Loucy (cell line): ENCODE results near the gene CLDN22.
"Not testable (repeated sequence)": the region's sequence is repeated elsewhere in the genome, so short reads cannot be mapped to it uniquely, and the experiment has no call there.

ENCODE experiments used
- H2AFZ ChIP-seq: fragments of 200-600 bp; sonication (generic); 2 replicates; pipeline ENCODE4 v1.6.0; 2016; ENCODE audit warnings: antibody characterized with exemption, mild to moderate bottlenecking, low read length, moderate library complexity
- H3F3A ChIP-seq: fragments of 200-600 bp; 2 replicates; pipeline ENCODE4 v1.6.0; 2016; ENCODE audit warnings: antibody characterized with exemption, low read depth, mild to moderate bottlenecking
- H3K27me3 ChIP-seq: fragments of 200-600 bp; sonication (generic); 2 replicates; pipeline ENCODE4 v1.6.1; 2014; ENCODE audit warnings: low read length, mild to moderate bottlenecking; ENCODE audit not compliant: insufficient read depth, poor library complexity, severe bottlenecking
- H3K36me3 ChIP-seq: fragments of 200-600 bp; sonication (generic); 2 replicates; pipeline ENCODE4 v1.6.1; 2016; ENCODE audit warnings: low read length; ENCODE audit not compliant: insufficient read depth
- H3K4me1 ChIP-seq: fragments of 200-600 bp; sonication (generic); 2 replicates; pipeline ENCODE4 v1.5.1; 2014; ENCODE audit warnings: low read length, mild to moderate bottlenecking; ENCODE audit not compliant: insufficient read depth, poor library complexity, severe bottlenecking
- H3K4me2 ChIP-seq: fragments of 200-600 bp; sonication (generic); 2 replicates; pipeline ENCODE4 v1.6.0; 2014; ENCODE audit warnings: antibody characterized with exemption, low read length, low read depth, mild to moderate bottlenecking; ENCODE audit not compliant: poor library complexity, severe bottlenecking
- H3K4me3 ChIP-seq: fragments of 200-600 bp; sonication (generic); 2 replicates; pipeline ENCODE4 v1.5.1; 2014; ENCODE audit warnings: low read length, mild to moderate bottlenecking, mixed read lengths; ENCODE audit not compliant: poor library complexity, severe bottlenecking
- H3K79me2 ChIP-seq: fragments of 200-600 bp; sonication (generic); 2 replicates; pipeline ENCODE4 v1.6.1; 2014; ENCODE audit warnings: low read length; ENCODE audit not compliant: insufficient read depth
- H3K9ac ChIP-seq: fragments of 200-600 bp; sonication (generic); 2 replicates; pipeline ENCODE4 v1.6.0; 2014; ENCODE audit warnings: mild to moderate bottlenecking, low read depth, low read length, moderate library complexity; ENCODE audit not compliant: poor library complexity, severe bottlenecking
- H3K9me2 ChIP-seq: fragments of 200-600 bp; sonication (generic); replicated peaks from 2 replicates; pipeline ENCODE4 v1.6.1; 2016; ENCODE audit warnings: low read depth, low read length, mixed read lengths
- H3K9me3 ChIP-seq: fragments of 200-600 bp; sonication (generic); 2 replicates; pipeline ENCODE4 v1.6.1; 2014; ENCODE audit warnings: mild to moderate bottlenecking, antibody characterized with exemption, low read length, low read depth; ENCODE audit not compliant: insufficient read depth
- H4K20me1 ChIP-seq: fragments of 200-600 bp; sonication (generic); 2 replicates; pipeline ENCODE4 v1.6.0; 2014; ENCODE audit warnings: antibody characterized with exemption, low read length, mild to moderate bottlenecking; ENCODE audit not compliant: insufficient read depth, poor library complexity, severe bottlenecking
- EZH2phosphoT487 ChIP-seq: fragments of 200-600 bp; IDR thresholded peaks from 2 replicates; pipeline ENCODE4 v1.6.1; 2018; ENCODE audit warnings: antibody characterized with exemption, mild to moderate bottlenecking, moderate library complexity, borderline replicate concordance
- TF ChIP-seq, protein P1 (sequence below): fragments of 200-600 bp; sonication (generic); conservative IDR thresholded peaks from 2 replicates; pipeline ENCODE4 v1.5.1; 2014; ENCODE audit warnings: mild to moderate bottlenecking, antibody characterized with exemption, low read length

The CLDN22 gene

DNA sequence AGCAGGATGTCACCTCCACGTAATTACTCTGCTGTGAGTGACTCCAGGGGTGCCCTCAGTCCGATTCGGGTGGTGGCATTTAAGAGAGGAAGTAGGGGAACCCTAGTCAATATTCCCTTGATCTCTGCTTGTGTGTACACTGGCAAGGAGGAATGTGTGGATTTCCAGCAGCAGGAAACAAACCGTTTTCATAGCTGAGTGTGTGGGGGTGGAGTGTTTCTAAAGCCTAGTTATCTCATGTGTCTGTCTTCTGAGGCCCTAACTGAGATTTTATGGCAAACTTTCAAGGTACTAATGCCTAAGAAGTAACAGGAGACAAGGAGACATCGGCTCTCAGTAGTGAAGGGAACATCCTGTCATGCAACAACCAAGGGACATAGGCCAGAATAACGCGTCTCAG is 8.8 kb upstream of the CLDN22 start:
- H3K9me3 ChIP-seq: no peaks in the 10 kb centered on the region
- TF ChIP-seq, protein P1, sequence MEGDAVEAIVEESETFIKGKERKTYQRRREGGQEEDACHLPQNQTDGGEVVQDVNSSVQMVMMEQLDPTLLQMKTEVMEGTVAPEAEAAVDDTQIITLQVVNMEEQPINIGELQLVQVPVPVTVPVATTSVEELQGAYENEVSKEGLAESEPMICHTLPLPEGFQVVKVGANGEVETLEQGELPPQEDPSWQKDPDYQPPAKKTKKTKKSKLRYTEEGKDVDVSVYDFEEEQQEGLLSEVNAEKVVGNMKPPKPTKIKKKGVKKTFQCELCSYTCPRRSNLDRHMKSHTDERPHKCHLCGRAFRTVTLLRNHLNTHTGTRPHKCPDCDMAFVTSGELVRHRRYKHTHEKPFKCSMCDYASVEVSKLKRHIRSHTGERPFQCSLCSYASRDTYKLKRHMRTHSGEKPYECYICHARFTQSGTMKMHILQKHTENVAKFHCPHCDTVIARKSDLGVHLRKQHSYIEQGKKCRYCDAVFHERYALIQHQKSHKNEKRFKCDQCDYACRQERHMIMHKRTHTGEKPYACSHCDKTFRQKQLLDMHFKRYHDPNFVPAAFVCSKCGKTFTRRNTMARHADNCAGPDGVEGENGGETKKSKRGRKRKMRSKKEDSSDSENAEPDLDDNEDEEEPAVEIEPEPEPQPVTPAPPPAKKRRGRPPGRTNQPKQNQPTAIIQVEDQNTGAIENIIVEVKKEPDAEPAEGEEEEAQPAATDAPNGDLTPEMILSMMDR: no peak
- TF ChIP-seq EZH2phosphoT487: no peak
- no peaks in the 10 kb centered on the region for H3K27me3 ChIP-seq

DNA sequence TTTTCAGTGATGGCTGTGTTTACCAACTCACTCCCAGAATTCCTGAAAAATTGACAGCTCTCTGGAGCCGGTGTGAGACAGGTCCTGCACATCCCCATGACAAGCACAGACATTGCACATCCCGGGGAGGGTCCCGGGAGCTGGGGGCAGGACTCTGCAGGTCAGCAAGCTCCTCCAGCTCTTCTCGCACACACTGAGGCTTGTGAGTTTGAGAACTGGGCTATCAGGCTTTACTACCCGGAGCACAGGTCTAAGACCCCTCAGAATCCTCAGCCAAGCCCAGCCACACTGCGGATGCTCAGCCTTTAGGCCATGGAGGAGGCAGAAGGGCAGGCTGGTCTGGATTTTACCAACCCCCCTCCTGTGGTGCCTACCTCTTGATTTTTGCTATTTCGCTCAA is 7.8 kb upstream of the CLDN22 start:
- no peaks in the 10 kb centered on the region for H3K4me1 ChIP-seq
- no peaks in the 10 kb centered on the region for H3K27me3 ChIP-seq
- no peaks in the 10 kb centered on the region for H3K79me2 ChIP-seq
- TF ChIP-seq EZH2phosphoT487: no peak
- TF ChIP-seq, protein P1: no peak
- no peaks in the 10 kb centered on the region for H3F3A ChIP-seq
- no peak overlapping the region for H3K4me2 ChIP-seq
- H3K9me3 ChIP-seq: no peaks in the 10 kb centered on the region
- H3K9me2 ChIP-seq: no peaks in the 10 kb centered on the region
- no peaks in the 10 kb centered on the region for H3K36me3 ChIP-seq
- no peak overlapping the region for H3K9ac ChIP-seq
- no peak overlapping the region for H3K4me3 ChIP-seq
- no peak overlapping the region for H2AFZ ChIP-seq
- no peaks in the 10 kb centered on the region for H4K20me1 ChIP-seq

More for the DNA sequence above, 8.8 kb upstream of the CLDN22 start:
- Histone ChIP-seq H4K20me1 (no peaks in the 10 kb centered on the region), H3K9ac (no peak overlapping the region), H3K4me1 (no peaks in the 10 kb centered on the region), H3K36me3 (no peaks in the 10 kb centered on the region), H2AFZ (no peak overlapping the region), H3K4me3 (no peak overlapping the region), H3F3A (no peaks in the 10 kb centered on the region), H3K9me2 (no peaks in the 10 kb centered on the region), H3K79me2 (no peaks in the 10 kb centered on the region), H3K4me2 (no peak overlapping the region)

DNA sequence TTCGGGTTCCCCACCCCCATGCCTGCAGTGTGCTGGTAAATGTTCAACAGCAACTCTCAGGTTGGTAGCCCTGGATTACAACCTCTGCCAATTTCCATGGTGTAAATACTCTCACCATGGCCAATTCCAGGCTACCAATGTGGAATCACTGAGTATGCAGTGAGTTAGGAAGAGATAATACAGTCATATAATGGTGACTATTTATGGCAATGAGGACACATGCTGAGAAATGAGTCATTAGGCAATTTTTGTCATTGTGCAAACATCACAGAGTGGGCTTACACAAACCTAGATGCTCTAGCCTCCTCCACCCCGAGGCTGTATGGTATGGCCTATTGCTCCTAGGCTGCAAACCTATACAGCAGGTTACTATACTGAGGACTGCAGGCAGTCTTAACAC is 6.8 kb upstream of the CLDN22 start:
- no peak overlapping the region for H3K4me3 ChIP-seq
- no peaks in the 10 kb centered on the region for H3K27me3 ChIP-seq
- H4K20me1 ChIP-seq: no peaks in the 10 kb centered on the region
- H2AFZ ChIP-seq: no peak overlapping the region
- TF ChIP-seq, protein P1: no peak
- no peak for TF ChIP-seq EZH2phosphoT487
- no peaks in the 10 kb centered on the region for H3K36me3 ChIP-seq
- no peaks in the 10 kb centered on the region for H3K4me1 ChIP-seq
- no peaks in the 10 kb centered on the region for H3K9me2 ChIP-seq
- H3F3A ChIP-seq: no peaks in the 10 kb centered on the region
- no peaks in the 10 kb centered on the region for H3K9me3 ChIP-seq
- no peaks in the 10 kb centered on the region for H3K79me2 ChIP-seq
- H3K4me2 ChIP-seq: no peak overlapping the region
- no peak overlapping the region for H3K9ac ChIP-seq

DNA sequence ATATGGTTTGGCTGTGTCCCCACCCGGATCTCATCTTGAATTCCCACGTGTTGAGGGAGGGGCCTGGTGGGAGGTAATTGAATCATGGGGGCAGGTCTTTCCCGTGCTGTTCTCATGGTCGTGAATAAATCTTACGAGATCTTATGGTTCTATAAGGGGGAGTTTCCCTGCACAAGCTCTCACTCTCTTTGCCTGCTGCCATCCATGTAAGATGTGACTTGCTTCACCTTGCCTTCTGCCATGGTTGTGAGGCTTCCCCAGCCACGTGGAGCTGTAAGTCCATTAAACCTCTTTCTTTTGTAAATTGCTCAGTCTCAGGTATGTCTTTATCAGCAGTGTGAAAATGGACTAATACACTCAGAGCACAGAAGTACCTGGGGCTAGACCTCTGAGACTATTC is 6.3 kb upstream of the CLDN22 start:
- H2AFZ ChIP-seq, H3F3A ChIP-seq, H3K4me3 ChIP-seq, H3K4me2 ChIP-seq, H4K20me1 ChIP-seq, H3K4me1 ChIP-seq, H3K9ac ChIP-seq, H3K27me3 ChIP-seq, H3K9me2 ChIP-seq, H3K36me3 ChIP-seq, H3K79me2 ChIP-seq, H3K9me3 ChIP-seq: not testable (repeated sequence)
